Measurements from ENCODE around the gene GRIP1.

GRIP1 gene

GRCh38 chr12:66709893-66710292 lies 31.0 kb upstream of the GRIP1 start:
- peak; percentile 8 for DNase-seq (ENCODE audit: low read depth)
- no peak overlapping the region for H3K4me3 ChIP-seq (ENCODE audit: low read depth, low read length)
- TF ChIP-seq POLR2A (IDR thresholded peaks at IDR 0.05; ENCODE audit: extremely low read depth, insufficient read length) (no peak), MYC (IDR thresholded peaks at IDR 0.05; ENCODE audit: low read depth, low read length) (no peak)
- TF ChIP-seq, protein P1, sequence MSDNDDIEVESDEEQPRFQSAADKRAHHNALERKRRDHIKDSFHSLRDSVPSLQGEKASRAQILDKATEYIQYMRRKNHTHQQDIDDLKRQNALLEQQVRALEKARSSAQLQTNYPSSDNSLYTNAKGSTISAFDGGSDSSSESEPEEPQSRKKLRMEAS (IDR thresholded peaks at IDR 0.05; ENCODE audit: low read depth, low read length) = no peak
- TF ChIP-seq, protein P2, sequence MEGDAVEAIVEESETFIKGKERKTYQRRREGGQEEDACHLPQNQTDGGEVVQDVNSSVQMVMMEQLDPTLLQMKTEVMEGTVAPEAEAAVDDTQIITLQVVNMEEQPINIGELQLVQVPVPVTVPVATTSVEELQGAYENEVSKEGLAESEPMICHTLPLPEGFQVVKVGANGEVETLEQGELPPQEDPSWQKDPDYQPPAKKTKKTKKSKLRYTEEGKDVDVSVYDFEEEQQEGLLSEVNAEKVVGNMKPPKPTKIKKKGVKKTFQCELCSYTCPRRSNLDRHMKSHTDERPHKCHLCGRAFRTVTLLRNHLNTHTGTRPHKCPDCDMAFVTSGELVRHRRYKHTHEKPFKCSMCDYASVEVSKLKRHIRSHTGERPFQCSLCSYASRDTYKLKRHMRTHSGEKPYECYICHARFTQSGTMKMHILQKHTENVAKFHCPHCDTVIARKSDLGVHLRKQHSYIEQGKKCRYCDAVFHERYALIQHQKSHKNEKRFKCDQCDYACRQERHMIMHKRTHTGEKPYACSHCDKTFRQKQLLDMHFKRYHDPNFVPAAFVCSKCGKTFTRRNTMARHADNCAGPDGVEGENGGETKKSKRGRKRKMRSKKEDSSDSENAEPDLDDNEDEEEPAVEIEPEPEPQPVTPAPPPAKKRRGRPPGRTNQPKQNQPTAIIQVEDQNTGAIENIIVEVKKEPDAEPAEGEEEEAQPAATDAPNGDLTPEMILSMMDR (IDR thresholded peaks at IDR 0.05; ENCODE audit: low read depth, low read length) = no peak

DNA sequence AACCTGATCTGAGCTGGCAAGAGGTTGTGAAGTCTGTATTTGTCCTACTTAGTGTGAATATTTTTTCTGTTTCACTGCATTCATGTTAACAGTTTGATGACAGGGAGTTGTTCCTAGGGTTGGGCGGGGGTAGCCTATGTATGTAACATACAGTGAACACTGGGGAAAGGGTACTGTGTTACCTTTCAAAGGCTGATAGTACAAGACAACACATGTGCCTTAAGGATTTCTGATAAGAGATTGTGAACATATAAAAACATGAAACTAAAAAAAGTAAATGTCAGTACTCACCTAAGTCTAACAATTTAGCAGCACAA lies 30.5 kb upstream of the GRIP1 start:
- DNase-seq (ENCODE audit: low read depth) = no peak
- H3K4me3 ChIP-seq (ENCODE audit: low read depth, low read length) = no peak overlapping the region
- TF ChIP-seq POLR2A (IDR thresholded peaks at IDR 0.05; ENCODE audit: extremely low read depth, insufficient read length) (no peak), MYC (IDR thresholded peaks at IDR 0.05; ENCODE audit: low read depth, low read length) (no peak)
- TF ChIP-seq, protein P2 (IDR thresholded peaks at IDR 0.05; ENCODE audit: low read depth, low read length) = no peak
- TF ChIP-seq, protein P1 (IDR thresholded peaks at IDR 0.05; ENCODE audit: low read depth, low read length) = no peak

- peak; percentile 35 for DNase-seq (ENCODE audit: low read depth)
- TF ChIP-seq POLR2A (IDR thresholded peaks at IDR 0.05; ENCODE audit: extremely low read depth, insufficient read length) = no peak
- no peak for TF ChIP-seq MYC (IDR thresholded peaks at IDR 0.05; ENCODE audit: low read depth, low read length)
- TF ChIP-seq, protein P2 (IDR thresholded peaks at IDR 0.05; ENCODE audit: low read depth, low read length) = peak; percentile 6
- TF ChIP-seq, protein P1 (IDR thresholded peaks at IDR 0.05; ENCODE audit: low read depth, low read length) = no peak
- no peak overlapping the region for H3K4me3 ChIP-seq (ENCODE audit: low read depth, low read length)
These were observed 30.0 kb upstream of the GRIP1 start for GRCh38 chr12:66708704-66709456.

- H3K4me3 ChIP-seq (ENCODE audit: low read depth, low read length) = no peak overlapping the region
- TF ChIP-seq, protein P1 (IDR thresholded peaks at IDR 0.05; ENCODE audit: low read depth, low read length) = no peak
- no peak for DNase-seq (ENCODE audit: low read depth)
These were observed 28.3 kb upstream of the GRIP1 start for GRCh38 chr12:66707002-66707697.

- H3K4me3 ChIP-seq (ENCODE audit: low read depth, low read length) = no peak overlapping the region
- no peak for TF ChIP-seq MYC (IDR thresholded peaks at IDR 0.05; ENCODE audit: low read depth, low read length)
These were observed 21.0 kb upstream of the GRIP1 start for GRCh38 chr12:66699738-66700482.

DNA sequence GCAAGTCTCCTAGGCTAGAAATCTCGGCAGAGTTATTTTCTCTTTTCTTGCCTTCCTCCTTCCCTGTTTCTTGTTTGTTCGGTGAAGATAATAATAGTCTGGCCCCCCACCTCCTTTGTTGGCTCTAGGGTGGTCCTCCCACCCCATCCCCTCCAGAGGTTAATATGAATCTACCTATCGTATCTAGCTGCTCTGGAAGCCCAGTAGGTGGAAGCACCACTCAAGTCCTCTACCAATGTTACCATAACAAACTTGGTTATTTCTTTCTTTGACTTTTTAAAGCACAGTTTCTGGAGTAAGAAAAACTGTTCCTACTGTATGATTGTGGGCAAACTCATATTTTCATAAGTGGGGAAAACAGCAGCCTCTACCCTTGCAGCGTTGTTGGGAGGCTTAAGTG lies 19.7 kb upstream of the GRIP1 start:
- no peak for DNase-seq (ENCODE audit: low read depth)
- no peak overlapping the region for H3K4me3 ChIP-seq (ENCODE audit: low read depth, low read length)
- TF ChIP-seq, protein P1 (IDR thresholded peaks at IDR 0.05; ENCODE audit: low read depth, low read length) = no peak
- TF ChIP-seq POLR2A (IDR thresholded peaks at IDR 0.05; ENCODE audit: extremely low read depth, insufficient read length) (no peak), MYC (IDR thresholded peaks at IDR 0.05; ENCODE audit: low read depth, low read length) (no peak)
- TF ChIP-seq, protein P2 (IDR thresholded peaks at IDR 0.05; ENCODE audit: low read depth, low read length) = no peak

More at GRCh38 chr12:66699738-66700482, 21.0 kb upstream of the GRIP1 start:
- DNase-seq (ENCODE audit: low read depth) = no peak

Data from NB4 (cell line).